ENCODE results near the gene ATP2A1.
A peak's percentile ranks its signal among the peaks of the same experiment; 100 is the strongest.

ATP2A1 gene

DNA sequence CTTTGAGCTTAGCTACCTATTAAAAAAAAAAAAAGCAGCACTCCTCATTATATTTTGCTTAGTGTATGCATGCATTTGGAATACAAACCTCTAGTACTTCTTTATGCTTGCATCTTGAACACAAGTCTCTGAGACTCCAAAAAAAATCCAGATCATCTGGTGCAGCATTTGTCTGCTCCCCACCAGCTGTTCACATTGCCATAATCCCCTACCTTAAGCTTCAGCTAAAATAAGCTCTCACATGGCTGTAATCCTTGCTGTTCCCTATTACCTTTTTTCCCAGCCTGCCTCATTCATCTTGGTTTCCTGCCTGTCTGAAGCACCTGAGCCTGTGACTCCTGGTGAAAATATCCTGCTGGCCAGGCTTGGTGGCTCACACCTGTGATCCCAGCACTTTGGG is 65.0 kb downstream of the ATP2A1 start:
- H3K9ac ChIP-seq, result 0 out of 2 replicates have a peak overlapping the region, but pooled peaks have one; percentile 7
- no peaks in the 10 kb centered on the region for H3K27me3 ChIP-seq
- TF ChIP-seq Cebpa-rat (IDR thresholded peaks at IDR 0.05), result no peak
- peaks cover 15% of the 10 kb centered on the region; the same call in 1 of the 2 replicates for H4K20me1 ChIP-seq
- peak overlapping the region; percentile 50 for H3K4me2 ChIP-seq
- H3K36me3 ChIP-seq, result peaks cover 22% of the 10 kb centered on the region
- no peak overlapping the region for H3K4me3 ChIP-seq
- 0 out of 2 replicates have a peak overlapping the region, but pooled peaks have one; percentile 51 for H3K27ac ChIP-seq
- peaks cover 31% of the 10 kb centered on the region for H3K4me1 ChIP-seq
- H3K9me3 ChIP-seq, result no peaks in the 10 kb centered on the region

DNA sequence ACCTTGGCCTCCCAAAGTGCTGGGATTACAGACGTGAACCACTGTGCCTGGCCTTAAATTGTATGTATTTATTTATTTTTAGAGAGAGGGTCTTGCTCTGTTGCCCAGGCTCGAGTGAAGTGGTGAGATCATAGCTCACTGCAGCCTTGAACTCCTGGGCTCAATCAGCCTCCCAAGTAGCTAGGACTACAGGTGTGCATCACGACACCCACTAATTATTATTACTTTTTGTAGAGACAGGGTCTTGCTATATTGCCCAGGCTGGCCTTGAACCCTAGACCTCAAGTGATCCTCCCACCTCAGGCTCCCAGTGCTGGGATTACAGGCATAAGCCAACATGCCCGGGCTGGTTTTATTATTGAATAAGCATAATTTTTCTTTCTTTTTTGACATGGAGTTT is 68.4 kb downstream of the ATP2A1 start:
- peaks cover 38% of the 10 kb centered on the region for H3K4me1 ChIP-seq
- H3K9ac ChIP-seq, result no peak overlapping the region; the same call in 1 of the 2 replicates
- no peak overlapping the region for H3K4me2 ChIP-seq
- no peak for TF ChIP-seq Cebpa-rat (IDR thresholded peaks at IDR 0.05)
- H3K27ac ChIP-seq, result no peak overlapping the region
- no peaks in the 10 kb centered on the region for H3K36me3 ChIP-seq
- peaks cover 6% of the 10 kb centered on the region; the same call in 1 of the 2 replicates for H4K20me1 ChIP-seq
- no peak overlapping the region for H3K4me3 ChIP-seq
- no peaks in the 10 kb centered on the region for H3K27me3 ChIP-seq
- H3K9me3 ChIP-seq, result no peaks in the 10 kb centered on the region

DNA sequence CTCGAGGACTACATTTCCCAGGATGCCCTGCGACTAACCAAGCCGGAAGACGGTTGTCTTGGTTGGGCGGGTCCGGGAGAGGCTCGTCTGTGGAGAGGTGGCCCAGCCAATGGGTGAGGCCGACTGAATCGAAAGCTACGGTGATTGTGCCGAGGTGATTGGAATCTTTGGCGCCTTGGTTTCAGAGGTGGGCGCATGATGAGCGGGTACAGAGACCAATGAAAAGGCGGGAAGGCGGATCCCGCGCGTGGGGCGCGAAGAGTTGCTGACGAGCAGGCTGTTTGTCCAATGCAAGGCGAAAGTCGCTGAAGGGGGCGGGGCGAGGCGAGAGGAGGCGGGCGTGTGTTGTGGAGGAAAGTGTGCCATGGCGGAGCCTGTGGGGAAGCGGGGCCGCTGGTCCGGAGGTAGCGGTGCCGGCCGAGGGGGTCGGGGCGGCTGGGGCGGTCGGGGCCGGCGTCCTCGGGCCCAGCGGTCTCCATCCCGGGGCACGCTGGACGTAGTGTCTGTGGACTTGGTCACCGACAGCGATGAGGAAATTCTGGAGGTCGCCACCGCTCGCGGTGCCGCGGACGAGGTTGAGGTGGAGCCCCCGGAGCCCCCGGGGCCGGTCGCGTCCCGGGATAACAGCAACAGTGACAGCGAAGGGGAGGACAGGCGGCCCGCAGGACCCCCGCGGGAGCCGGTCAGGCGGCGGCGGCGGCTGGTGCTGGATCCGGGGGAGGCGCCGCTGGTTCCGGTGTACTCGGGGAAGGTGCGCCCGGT is 72.5 kb downstream of the ATP2A1 start, which contains the start of gene NFATC2IP:
Gene NFATC2IP, plus strand, starts transcription at position 290 of the 762 bp plus-strand sequence. Its CDS starts 75 bp downstream, at position 365.
- no peaks in the 10 kb centered on the region for H3K9me3 ChIP-seq
- H3K4me3 ChIP-seq, result peak within 1 kb of the TSS; percentile 91
- peak within 1 kb of the TSS; percentile 97 for H3K9ac ChIP-seq
- peaks cover 38% of the 10 kb centered on the region for H3K36me3 ChIP-seq
- H4K20me1 ChIP-seq, result peaks cover 29% of the 10 kb centered on the region
- H3K27ac ChIP-seq, result peak within 1 kb of the TSS; percentile 86
- no peak for TF ChIP-seq Cebpa-rat (IDR thresholded peaks at IDR 0.05)
- H3K27me3 ChIP-seq, result no peaks in the 10 kb centered on the region
- H3K4me1 ChIP-seq, result peaks cover 31% of the 10 kb centered on the region
- H3K4me2 ChIP-seq, result peak within 1 kb of the TSS; percentile 96

DNA sequence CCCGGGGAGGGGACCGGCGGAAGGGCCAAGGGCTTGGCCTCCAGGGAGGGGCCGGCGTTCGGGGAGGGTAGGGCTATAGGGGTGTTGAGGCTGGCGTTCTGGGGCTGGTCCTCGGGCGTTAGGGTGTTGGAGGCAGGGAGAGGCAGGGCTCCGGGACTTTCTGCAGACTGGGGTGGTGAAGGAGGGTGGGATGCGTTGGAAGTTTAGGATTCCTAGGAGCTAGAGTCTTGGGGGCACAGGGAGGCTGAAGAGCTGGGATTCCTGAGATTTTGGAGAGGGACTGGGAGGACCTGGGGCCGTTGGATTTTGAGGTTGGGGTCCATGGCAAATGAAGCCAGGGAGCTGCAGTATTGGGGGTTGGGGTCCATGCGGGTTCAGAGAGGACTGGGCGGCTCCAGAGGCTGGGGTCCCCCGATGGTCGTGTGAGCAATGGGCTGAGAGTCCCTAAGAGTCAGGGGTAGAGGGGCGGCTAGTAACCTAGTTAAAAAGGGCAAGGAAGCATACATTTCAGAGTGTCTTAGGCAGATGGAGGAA is 73.2 kb downstream of the ATP2A1 start:
- Histone ChIP-seq H3K9ac (peak overlapping the region; percentile 97), H3K4me2 (peak overlapping the region; percentile 96), H3K36me3 (peaks cover 44% of the 10 kb centered on the region), H3K27ac (peak overlapping the region; percentile 86), H3K27me3 (no peaks in the 10 kb centered on the region), H3K4me1 (peaks cover 29% of the 10 kb centered on the region), H3K9me3 (no peaks in the 10 kb centered on the region), H4K20me1 (peaks cover 30% of the 10 kb centered on the region), H3K4me3 (peak overlapping the region; percentile 91)
- TF ChIP-seq Cebpa-rat (IDR thresholded peaks at IDR 0.05), result no peak
